Testis (tissue), 3 donors: Measurements from ENCODE around the gene LYPD6B. TPM values are rescaled to one million over a fixed set of nuclear protein-coding genes. Genes with fewer than 3 reads are reported as not detected.

Experiments
- DNase-seq: peaks from one replicate; pipeline ENCODE4 v3.0.0-alpha.2; 2019
- H3K27ac ChIP-seq, 2 donors: fragments of 200-600 bp; sonication (generic); one replicate each; pipeline ENCODE4 v1.5.1; 2019
- H3K27me3 ChIP-seq: fragments of 200-600 bp; sonication (generic); one replicate; pipeline ENCODE4 v1.5.1; 2019
- H3K36me3 ChIP-seq: fragments of 200-600 bp; sonication (generic); one replicate; pipeline ENCODE4 v1.5.1; 2017; ENCODE audit warnings: low read depth; ENCODE audit errors: missing control alignments
- H3K4me1 ChIP-seq: fragments of 200-600 bp; sonication (generic); one replicate; pipeline ENCODE4 v1.5.1; 2019
- H3K4me3 ChIP-seq, 2 donors: fragments of 200-600 bp; sonication (generic); one replicate each; pipeline ENCODE4 v1.5.1; 2017 to 2019
- H3K9me3 ChIP-seq: fragments of 200-600 bp; sonication (generic); one replicate; pipeline ENCODE4 v1.5.1; 2017
- POLR2A ChIP-seq: fragments of 450-650 bp; IDR thresholded peaks from one replicate; pipeline ENCODE4 v1.6.1; 2017; ENCODE audit warnings: antibody characterized with exemption, mild to moderate bottlenecking, moderate library complexity
- WGBS, 2 donors: methylation state at CpG; one replicate each; pipeline ENCODE4 v1.1.5; 2018; 5-methylcytosine and 5-hydroxymethylcytosine counted together
- intact Hi-C: fragments of 100-400 bp; cut with DNase I; formaldehyde crosslinking; loops from one replicate; pipeline ENCODE4 v1.15.1; 2023; ENCODE audit warnings: low total_unique reads
- polyA plus RNA-seq: library from polyadenylated mRNA; stranded (reverse); fragments of 350-450 nt; fragmentation: Illumina TruSeq; extraction: RNeasy Lipid Tissue Mini Kit (QIAGEN cat#74804); gene quantifications from one replicate; pipeline ENCODE4 v1.2.3, GENCODE V29; 2014; ENCODE audit warnings: low read depth, low replicate concordance; ENCODE audit not compliant: insufficient read depth
- total RNA-seq, 2 donors: library from RNA; depleted of rRNA; stranded (reverse); fragments of >200 nt; gene quantifications; one replicate each; pipeline ENCODE4 v1.2.3, GENCODE V29; 2016
- TF ChIP-seq, protein P1 (sequence below), 3 experiments: fragments of 450-650 bp in 2 of 3; fragments of 200-600 bp in 1 of 3; sonication (generic) in 1 of 3; IDR thresholded peaks; one replicate each; pipeline ENCODE4 v1.5.1; 2016 to 2019; ENCODE audit warnings: antibody characterized with exemption in 3 of 3, mild to moderate bottlenecking in 2 of 3, moderate library complexity in 1 of 3

LYPD6B gene
- total and polyA plus RNA-seq, 3 donors from 2014 or later, result 41.9 to 53.0 (median 45.2) TPM

DNA sequence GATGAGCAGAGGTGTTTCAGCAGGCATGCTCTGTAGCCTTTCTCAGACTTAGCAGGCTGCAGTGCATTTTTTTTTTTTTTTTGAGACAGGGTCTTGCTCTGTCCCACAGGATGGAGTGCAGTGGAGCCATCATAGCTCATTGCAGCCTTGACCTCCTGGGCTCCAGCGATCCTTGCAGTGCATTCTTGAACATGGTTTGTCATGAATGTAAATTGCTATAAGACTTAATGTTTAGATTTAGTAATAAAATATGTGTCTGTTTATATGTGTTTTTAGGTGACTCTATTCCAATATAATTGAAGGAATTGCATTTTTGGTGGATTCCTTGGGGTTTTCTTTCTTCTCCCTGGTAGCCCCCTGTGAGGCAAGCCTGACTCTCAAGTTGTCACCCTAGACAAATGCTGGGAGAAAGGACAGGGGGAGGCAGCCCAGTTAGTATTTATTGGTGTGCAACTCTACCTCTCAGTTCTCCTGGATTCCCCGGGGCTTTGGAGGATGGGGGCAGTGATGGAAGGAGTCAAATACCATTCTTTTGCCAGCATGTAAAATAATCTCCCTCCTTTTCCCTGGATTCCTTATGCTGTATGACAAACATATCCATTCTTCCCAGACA lies 22.7 kb downstream of the LYPD6B start:
- H3K36me3 ChIP-seq, result no peaks in the 10 kb centered on the region
- no peak overlapping the region for H3K4me3 ChIP-seq
- H3K4me1 ChIP-seq, result no peaks in the 10 kb centered on the region
- no peaks in the 10 kb centered on the region for H3K9me3 ChIP-seq
- 53 to 65% methylated on average over 2 of the region's 2 CpGs for WGBS, 2 donors
- no peak overlapping the region for H3K27ac ChIP-seq
- no peak for DNase-seq
- H3K27me3 ChIP-seq, result no peaks in the 10 kb centered on the region
- TF ChIP-seq, protein P1, sequence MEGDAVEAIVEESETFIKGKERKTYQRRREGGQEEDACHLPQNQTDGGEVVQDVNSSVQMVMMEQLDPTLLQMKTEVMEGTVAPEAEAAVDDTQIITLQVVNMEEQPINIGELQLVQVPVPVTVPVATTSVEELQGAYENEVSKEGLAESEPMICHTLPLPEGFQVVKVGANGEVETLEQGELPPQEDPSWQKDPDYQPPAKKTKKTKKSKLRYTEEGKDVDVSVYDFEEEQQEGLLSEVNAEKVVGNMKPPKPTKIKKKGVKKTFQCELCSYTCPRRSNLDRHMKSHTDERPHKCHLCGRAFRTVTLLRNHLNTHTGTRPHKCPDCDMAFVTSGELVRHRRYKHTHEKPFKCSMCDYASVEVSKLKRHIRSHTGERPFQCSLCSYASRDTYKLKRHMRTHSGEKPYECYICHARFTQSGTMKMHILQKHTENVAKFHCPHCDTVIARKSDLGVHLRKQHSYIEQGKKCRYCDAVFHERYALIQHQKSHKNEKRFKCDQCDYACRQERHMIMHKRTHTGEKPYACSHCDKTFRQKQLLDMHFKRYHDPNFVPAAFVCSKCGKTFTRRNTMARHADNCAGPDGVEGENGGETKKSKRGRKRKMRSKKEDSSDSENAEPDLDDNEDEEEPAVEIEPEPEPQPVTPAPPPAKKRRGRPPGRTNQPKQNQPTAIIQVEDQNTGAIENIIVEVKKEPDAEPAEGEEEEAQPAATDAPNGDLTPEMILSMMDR (IDR thresholded peaks at IDR 0.05), result no peak
- intact Hi-C loops, result no loop called here

DNA sequence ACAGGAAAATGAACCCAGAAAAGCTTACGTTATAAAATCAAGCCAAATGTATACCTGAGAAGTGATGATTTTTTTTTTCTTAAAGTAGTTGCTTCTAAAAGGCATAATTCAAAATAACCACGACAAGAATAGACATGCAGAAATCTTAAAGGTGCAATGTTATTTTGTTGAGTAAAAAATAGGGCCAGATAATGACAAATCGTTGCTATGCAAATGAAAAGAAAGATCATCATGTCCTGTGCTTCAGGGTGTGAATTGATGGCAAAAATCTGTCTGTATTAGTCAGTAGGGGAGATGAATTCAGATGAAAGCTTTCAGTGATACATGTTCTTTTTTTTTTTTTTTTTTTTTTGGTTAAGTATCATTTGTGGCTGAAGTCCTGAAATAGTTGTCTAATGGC lies 24.0 kb downstream of the LYPD6B start:
- H3K4me3 ChIP-seq, result no peak overlapping the region
- no peaks in the 10 kb centered on the region for H3K4me1 ChIP-seq
- no peak overlapping the region for H3K27ac ChIP-seq
- no peaks in the 10 kb centered on the region for H3K36me3 ChIP-seq
- 71 to 83% methylated on average over 3 of the region's 3 CpGs for WGBS, 2 donors
- intact Hi-C loops, result no loop called here
- no peaks in the 10 kb centered on the region for H3K27me3 ChIP-seq
- no peak for DNase-seq
- TF ChIP-seq, protein P1 (IDR thresholded peaks at IDR 0.05), result no peak
- TF ChIP-seq POLR2A, result no peak
- no peaks in the 10 kb centered on the region for H3K9me3 ChIP-seq

DNA sequence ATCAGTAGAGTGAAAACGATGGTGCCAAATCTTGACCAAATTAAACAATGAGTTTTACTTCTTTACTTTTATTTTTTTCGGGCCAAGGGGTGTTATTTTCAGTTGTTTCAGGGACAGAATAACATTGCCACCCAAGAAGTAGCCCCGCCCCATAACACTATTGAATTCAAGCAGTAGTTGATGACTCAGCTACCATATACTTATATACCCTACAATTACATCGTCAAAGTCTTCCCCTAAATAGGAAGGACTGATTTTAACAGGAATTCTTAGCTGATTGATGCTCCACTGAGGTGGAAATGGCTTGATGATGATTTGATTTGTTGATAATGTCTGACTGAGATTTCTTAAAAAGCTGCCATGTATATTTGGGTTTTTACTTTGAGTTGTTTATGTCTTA lies 24.7 kb downstream of the LYPD6B start:
- 81 to 83% methylated on average over 4 of the region's 4 CpGs for WGBS, 2 donors
- no peak for TF ChIP-seq POLR2A
- TF ChIP-seq, protein P1 (IDR thresholded peaks at IDR 0.05), result no peak
- H3K27ac ChIP-seq, result no peak overlapping the region
- no peak overlapping the region for H3K4me3 ChIP-seq
- H3K4me1 ChIP-seq, result no peaks in the 10 kb centered on the region
- intact Hi-C loops, result no loop called here
- no peaks in the 10 kb centered on the region for H3K9me3 ChIP-seq
- no peaks in the 10 kb centered on the region for H3K27me3 ChIP-seq
- H3K36me3 ChIP-seq, result no peaks in the 10 kb centered on the region
- DNase-seq, result no peak

DNA sequence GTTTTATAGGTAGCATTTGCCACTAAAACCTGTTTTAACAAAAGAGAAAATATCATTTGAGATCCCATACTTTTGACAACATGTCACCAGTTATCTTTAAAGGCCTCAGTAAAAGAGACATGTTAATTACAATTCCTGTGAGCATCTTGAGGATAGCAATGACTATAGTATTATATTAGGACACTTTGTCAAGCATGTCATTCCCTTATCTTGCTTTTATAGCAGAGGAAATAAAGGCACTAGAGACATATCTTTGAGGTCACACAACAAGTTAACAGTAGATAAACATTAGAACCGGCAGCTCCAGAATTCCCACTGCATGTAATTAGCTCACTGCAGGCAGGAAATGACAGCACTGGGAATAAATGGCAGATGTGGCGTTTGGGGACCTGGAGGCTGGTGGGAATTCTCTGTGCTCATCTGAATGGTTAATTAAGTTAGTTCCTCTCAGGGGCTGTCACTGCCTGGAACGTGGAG lies 25.9 kb downstream of the LYPD6B start:
- no peak for TF ChIP-seq POLR2A
- TF ChIP-seq, protein P1 (IDR thresholded peaks at IDR 0.05), result no peak
- DNase-seq, result no peak
- WGBS, 2 donors, result 41 to 57% methylated on average over 3 of the region's 3 CpGs
- Histone ChIP-seq H3K27me3 (no peaks in the 10 kb centered on the region), H3K27ac (no peak overlapping the region), H3K36me3 (no peaks in the 10 kb centered on the region), H3K4me3 (no peak overlapping the region), H3K9me3 (no peaks in the 10 kb centered on the region), H3K4me1 (no peaks in the 10 kb centered on the region)
- intact Hi-C loops, result no loop called here
